Keratinocyte (primary cell): ENCODE measurements around the gene CCDC61. TPM values are rescaled to one million over a fixed set of nuclear protein-coding genes. Genes with fewer than 3 reads are reported as not detected.

Experiments used
- DNase-seq: peaks from one replicate; pipeline ENCODE4 v3.0.0-alpha.2; 2011; ENCODE audit warnings: low read depth, missing footprints, low spot score
- FAIRE-seq: peaks from 2 replicates; lab custom pipeline; 2011; peaks lifted over from hg19 to GRCh38; lab: Jason Lieb, UNC
- H2AFZ ChIP-seq: 2 replicates; pipeline ENCODE4 v1.6.0; 2012; ENCODE audit warnings: low read length, control low read depth, inconsistent platforms; ENCODE audit not compliant: control insufficient read depth
- H3K27ac ChIP-seq: 2 replicates; pipeline ENCODE4 v1.5.1; 2011; ENCODE audit warnings: low read length; ENCODE audit not compliant: control insufficient read depth, insufficient read depth
- H3K27me3 ChIP-seq: 3 replicates; pipeline ENCODE4 v1.6.0; 2011; ENCODE audit warnings: low read length; ENCODE audit not compliant: control insufficient read depth, insufficient read depth; ENCODE audit errors: extremely low read depth
- H3K36me3 ChIP-seq, 2 experiments: 2 replicates in 1 of 2; 3 replicates in 1 of 2; pipeline ENCODE4 v1.5.1; 2011; ENCODE audit warnings: low read length in 2 of 2, mild to moderate bottlenecking in 1 of 2; ENCODE audit not compliant: control insufficient read depth in 2 of 2, insufficient read depth in 2 of 2; ENCODE audit errors: extremely low read depth in 1 of 2
- H3K4me1 ChIP-seq: 3 replicates; pipeline ENCODE4 v1.5.1; 2011; ENCODE audit warnings: low read length; ENCODE audit not compliant: control insufficient read depth, insufficient read depth; ENCODE audit errors: extremely low read depth
- H3K4me2 ChIP-seq: 3 replicates; pipeline ENCODE4 v1.6.0; 2011; ENCODE audit warnings: low read depth, low read length; ENCODE audit not compliant: control insufficient read depth, insufficient read depth; ENCODE audit errors: extremely low read depth
- H3K4me3 ChIP-seq, 3 experiments: fragments of 200-600 bp in 1 of 3; sonication (generic) in 1 of 3; 2 replicates in 2 of 3; 3 replicates in 1 of 3; pipeline ENCODE4 v1.5.1; 2011 to 2016; ENCODE audit warnings: low read length in 3 of 3, mild to moderate bottlenecking in 3 of 3, control low read depth in 2 of 3, inconsistent platforms in 1 of 3, low read depth in 1 of 3, mixed read lengths in 1 of 3, mixed run types in 1 of 3, moderate library complexity in 1 of 3; ENCODE audit not compliant: control insufficient read depth in 2 of 3, insufficient read depth in 2 of 3; ENCODE audit errors: extremely low read depth in 1 of 3
- H3K79me2 ChIP-seq: 2 replicates; pipeline ENCODE4 v1.6.0; 2012; ENCODE audit warnings: low read length; ENCODE audit not compliant: control insufficient read depth, insufficient read depth
- H3K9ac ChIP-seq: 3 replicates; pipeline ENCODE4 v1.6.0; 2011; ENCODE audit warnings: low read length; ENCODE audit not compliant: control insufficient read depth, insufficient read depth; ENCODE audit errors: extremely low read depth
- H3K9me1 ChIP-seq: 3 replicates; pipeline ENCODE4 v1.6.0; 2011; ENCODE audit warnings: low read length; ENCODE audit not compliant: control insufficient read depth, insufficient read depth; ENCODE audit errors: extremely low read depth
- H3K9me3 ChIP-seq: 2 replicates; pipeline ENCODE4 v1.5.1; 2012; ENCODE audit warnings: low read depth, low read length; ENCODE audit not compliant: control insufficient read depth
- H4K20me1 ChIP-seq: 3 replicates; pipeline ENCODE4 v1.6.0; 2011; ENCODE audit warnings: low read length; ENCODE audit not compliant: control insufficient read depth, insufficient read depth; ENCODE audit errors: extremely low read depth
- CTCF ChIP-seq, 3 experiments: IDR thresholded peaks in 1 of 3; conservative IDR thresholded peaks in 1 of 3; optimal IDR thresholded peaks in 1 of 3; 2 replicates in 2 of 3; 3 replicates in 1 of 3; pipeline versions ENCODE3 to v1.5.1; 2011; ENCODE audit warnings: low read length in 3 of 3, mild to moderate bottlenecking in 3 of 3, moderate library complexity in 2 of 3, control low read depth in 1 of 3, inconsistent platforms in 1 of 3; ENCODE audit not compliant: insufficient read depth in 2 of 3; ENCODE audit errors: extremely low read depth in 1 of 3
- EZH2 ChIP-seq: IDR thresholded peaks from one replicate; pipeline ENCODE4 v1.6.1; 2012; ENCODE audit warnings: inconsistent platforms, mild to moderate bottlenecking, low read length, moderate library complexity
- dilution Hi-C: fragments of 300-500 bp; cut with MboI; formaldehyde crosslinking; loops from one replicate; pipeline ENCODE4 v1.7.0; 2020; ENCODE audit warnings: low sequenced_read_pairs; ENCODE audit not compliant: extremely low pct_ligation_motif_present
- polyA plus RNA-seq, 5 experiments: library from polyadenylated mRNA; depleted of rRNA in 3 of 5; stranded (reverse) in 3 of 5; stranded (forward) in 1 of 5; unstranded in 1 of 5; fragments of >200 nt; gene quantifications; 1 replicate in 1 of 5; 2 replicates in 3 of 5; 3 replicates in 1 of 5; pipeline versions ENCODE4 v1.2.1 to v1.2.3, GENCODE V29; 2011 to 2012; ENCODE audit warnings: missing spikeins in 2 of 5, low read depth in 1 of 5, low replicate concordance in 1 of 5

CCDC61 gene
- polyA plus RNA-seq, 1 donor (not counting 4 experiments of a cell fraction or from before 2014, with no cell fraction given): 5.8 TPM

DNA sequence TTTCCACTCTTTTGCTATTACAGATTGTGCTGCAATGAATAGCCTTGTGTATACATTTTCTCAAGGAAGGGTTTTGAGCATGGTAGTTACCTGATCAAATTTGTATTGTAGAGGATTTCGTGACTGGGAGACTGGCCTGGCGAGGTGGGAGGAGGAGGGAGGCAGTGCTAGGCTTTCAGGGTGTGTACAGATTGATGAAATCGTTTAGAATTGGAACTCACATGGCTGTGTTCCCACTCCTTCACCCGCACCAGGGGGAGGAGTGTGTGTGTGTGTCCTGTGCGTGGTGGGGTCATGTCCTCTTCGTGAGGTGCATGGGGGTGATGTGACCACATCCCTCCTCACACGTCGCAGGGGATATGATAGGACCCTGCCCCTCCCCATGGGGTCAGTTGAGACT lies 19.3 kb downstream of the CCDC61 start:
- no peaks in the 10 kb centered on the region for H3K9me3 ChIP-seq
- H3K27ac ChIP-seq: no peak overlapping the region
- TF ChIP-seq CTCF (optimal IDR thresholded peaks at IDR 0.05 in 1 of 3, IDR thresholded peaks at IDR 0.05 in 1 of 3, conservative IDR thresholded peaks at IDR 0.05 in 1 of 3; ENCODE audit: extremely low read depth in 1 of 3, insufficient read depth in 2 of 3, low read length in 3 of 3): no peak
- no peak for TF ChIP-seq EZH2
- H4K20me1 ChIP-seq: peaks cover 2% of the 10 kb centered on the region
- no peaks in the 10 kb centered on the region for H3K79me2 ChIP-seq
- H3K27me3 ChIP-seq: peaks cover 5% of the 10 kb centered on the region
- no peak for DNase-seq
- H3K9me1 ChIP-seq: no peaks in the 10 kb centered on the region
- H2AFZ ChIP-seq: peak overlapping the region; percentile 20
- peaks cover 0 to 4% of the 10 kb centered on the region in 2 experiments for H3K36me3 ChIP-seq
- peak overlapping the region in 2 of 3 experiments; percentile 29 to 46 for H3K4me3 ChIP-seq
- no peak for FAIRE-seq
- peaks cover 15% of the 10 kb centered on the region for H3K4me1 ChIP-seq
- H3K4me2 ChIP-seq: peak overlapping the region; percentile 78
- H3K9ac ChIP-seq: peak overlapping the region; percentile 50
- dilution Hi-C loops: no loop called here

GRCh38 chr19:46014941-46015686 lies 19.8 kb downstream of the CCDC61 start:
- no peaks in the 10 kb centered on the region for H3K9me3 ChIP-seq
- dilution Hi-C loops: no loop called here
- H3K4me2 ChIP-seq: peak overlapping the region; percentile 91
- peaks cover 0 to 4% of the 10 kb centered on the region in 2 experiments for H3K36me3 ChIP-seq
- no peak overlapping the region for H3K27ac ChIP-seq
- FAIRE-seq: no peak
- peak overlapping the region in 2 of 3 experiments; percentile 29 to 46 for H3K4me3 ChIP-seq
- H4K20me1 ChIP-seq: peaks cover 2% of the 10 kb centered on the region
- H3K4me1 ChIP-seq: peaks cover 19% of the 10 kb centered on the region
- DNase-seq: peak; percentile 48
- TF ChIP-seq EZH2 (no peak), CTCF (optimal IDR thresholded peaks at IDR 0.05 in 1 of 3, IDR thresholded peaks at IDR 0.05 in 1 of 3, conservative IDR thresholded peaks at IDR 0.05 in 1 of 3; ENCODE audit: extremely low read depth in 1 of 3, insufficient read depth in 2 of 3, low read length in 3 of 3) (no peak)
- peak overlapping the region; percentile 66 for H2AFZ ChIP-seq
- no peaks in the 10 kb centered on the region for H3K79me2 ChIP-seq
- no peaks in the 10 kb centered on the region for H3K9me1 ChIP-seq
- peak overlapping the region; percentile 50 for H3K9ac ChIP-seq
- peaks cover 5% of the 10 kb centered on the region for H3K27me3 ChIP-seq
